T-helper 17 cell (primary cell): ENCODE results near the gene PPP1R15B. TPM values are rescaled to one million over a fixed set of nuclear protein-coding genes. Genes with fewer than 3 reads are reported as not detected.
A peak's percentile ranks its signal among the peaks of the same experiment; 100 is the strongest.

ENCODE experiments used
- ATAC-seq: fragments of 150-1000 bp; cut with Tn5 transposase; 2 replicates; pipeline ENCODE4 v1.10.0; 2021; ENCODE audit warnings: mild to moderate bottlenecking, moderate library complexity
- DNase-seq, 3 donors: peaks; one replicate each; pipeline versions ENCODE4 v3.0.0 to v3.0.0-alpha.2; 2020 to 2021
- H3K9me3 ChIP-seq: one replicate; pipeline ENCODE4 v1.7.0; 2013; ENCODE audit warnings: low read length, mild to moderate bottlenecking; ENCODE audit not compliant: control insufficient read depth, poor library complexity, severe bottlenecking
- H3K27ac Mint-ChIP-seq: one replicate; pipeline ENCODE4 v1.8.0; 2022; ENCODE audit warnings: mild to moderate bottlenecking, moderate library complexity, mixed read lengths
- H3K27me3 Mint-ChIP-seq: one replicate; pipeline ENCODE4 v1.8.0; 2022; ENCODE audit warnings: mixed read lengths
- H3K36me3 Mint-ChIP-seq: one replicate; pipeline ENCODE4 v1.8.0; 2022; ENCODE audit warnings: low read depth, mixed read lengths
- H3K4me1 Mint-ChIP-seq: one replicate; pipeline ENCODE4 v1.8.0; 2022; ENCODE audit warnings: mild to moderate bottlenecking, mixed read lengths
- H3K4me3 Mint-ChIP-seq: one replicate; pipeline ENCODE4 v1.8.0; 2022; ENCODE audit warnings: mild to moderate bottlenecking, moderate library complexity, mixed read lengths
- total RNA-seq, 4 donors: library from RNA in 2 of 4; stranded (reverse) in 2 of 4; gene quantifications; one replicate each; pipeline ENCODE4 v1.2.3 and lab custom pipeline; 2022 to 2026

PPP1R15B gene
- total RNA-seq, 2 donors from 2014 or later, result 207 to 266 TPM

DNA sequence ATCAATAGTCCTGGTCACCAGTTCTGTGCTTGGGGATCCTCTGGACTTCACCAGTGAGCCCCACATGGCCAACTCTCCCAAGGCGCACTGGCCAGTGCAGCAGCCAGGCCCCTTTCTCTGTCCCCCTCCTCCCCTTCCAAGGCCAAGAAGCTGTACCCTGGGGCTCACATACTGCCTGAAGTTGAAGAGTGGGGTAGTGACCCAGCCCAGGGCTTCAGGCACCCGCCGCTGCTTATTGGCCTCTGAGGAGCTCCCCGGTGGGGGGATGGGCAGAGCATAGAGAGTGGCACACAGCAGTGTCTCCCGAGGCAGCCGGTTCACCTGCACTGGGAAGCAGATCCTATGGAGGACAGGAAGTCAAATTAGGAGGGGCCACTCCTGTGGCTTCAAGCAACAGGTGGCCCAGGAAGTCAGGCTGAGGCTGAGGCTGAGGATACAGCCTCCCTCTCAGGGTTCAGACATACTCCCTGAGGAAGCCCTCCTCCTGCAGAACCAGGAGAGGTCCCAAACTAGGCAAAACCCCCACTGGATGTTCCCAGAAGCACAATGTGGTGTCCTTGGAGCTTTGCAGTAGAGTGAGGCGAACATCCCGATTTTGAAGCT lies 38.2 kb upstream of the PPP1R15B start:
- peaks cover 43% of the 10 kb centered on the region for H3K4me1 Mint-ChIP-seq
- ATAC-seq, result no peak

DNA sequence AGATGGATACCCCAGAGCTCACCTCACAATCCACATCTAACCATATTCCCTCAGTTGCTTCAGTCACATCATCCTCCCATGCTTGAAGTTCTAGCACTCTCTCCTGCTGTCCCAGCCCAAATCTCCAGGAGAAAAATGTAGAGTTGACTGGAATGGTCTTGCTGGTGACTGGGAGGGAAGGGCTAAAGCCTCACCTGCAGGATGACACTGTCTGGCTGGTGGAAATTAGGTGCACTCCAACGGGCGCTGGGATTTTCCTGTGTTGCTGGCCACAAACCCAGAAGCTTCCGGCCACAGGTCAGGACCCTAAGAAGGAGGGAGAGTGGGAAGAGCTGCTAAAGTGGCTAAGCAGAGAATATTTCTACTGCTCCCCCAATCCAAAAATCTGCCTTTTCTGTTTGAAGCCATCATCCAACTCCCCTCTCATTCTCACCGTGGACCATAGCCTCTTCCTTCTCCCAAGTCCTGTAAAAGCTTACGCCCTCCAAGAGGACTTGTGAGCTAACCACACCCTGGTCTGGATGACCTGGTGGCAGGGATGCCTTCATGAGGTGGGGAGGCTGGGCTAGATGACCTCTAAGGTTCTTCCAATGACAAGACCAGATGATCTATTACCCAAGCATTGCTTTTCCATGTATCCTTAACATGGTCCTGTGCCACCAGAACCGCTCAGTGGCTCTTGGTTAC lies 37.5 kb upstream of the PPP1R15B start:
- Mint-ChIP-seq H3K36me3 (peaks cover 6% of the 10 kb centered on the region), H3K27ac (peak overlapping the region; percentile 99), H3K27me3 (no peaks in the 10 kb centered on the region), H3K4me1 (peaks cover 43% of the 10 kb centered on the region), H3K4me3 (no peak overlapping the region)
- no peak for DNase-seq
- no peak for ATAC-seq
- H3K9me3 ChIP-seq, result no peaks in the 10 kb centered on the region

More for the DNA sequence above, 38.2 kb upstream of the PPP1R15B start:
- Mint-ChIP-seq H3K4me3 (no peak overlapping the region), H3K27me3 (no peaks in the 10 kb centered on the region), H3K36me3 (peaks cover 6% of the 10 kb centered on the region), H3K27ac (peak overlapping the region; percentile 99)
- no peaks in the 10 kb centered on the region for H3K9me3 ChIP-seq
- DNase-seq, result no peak

DNA sequence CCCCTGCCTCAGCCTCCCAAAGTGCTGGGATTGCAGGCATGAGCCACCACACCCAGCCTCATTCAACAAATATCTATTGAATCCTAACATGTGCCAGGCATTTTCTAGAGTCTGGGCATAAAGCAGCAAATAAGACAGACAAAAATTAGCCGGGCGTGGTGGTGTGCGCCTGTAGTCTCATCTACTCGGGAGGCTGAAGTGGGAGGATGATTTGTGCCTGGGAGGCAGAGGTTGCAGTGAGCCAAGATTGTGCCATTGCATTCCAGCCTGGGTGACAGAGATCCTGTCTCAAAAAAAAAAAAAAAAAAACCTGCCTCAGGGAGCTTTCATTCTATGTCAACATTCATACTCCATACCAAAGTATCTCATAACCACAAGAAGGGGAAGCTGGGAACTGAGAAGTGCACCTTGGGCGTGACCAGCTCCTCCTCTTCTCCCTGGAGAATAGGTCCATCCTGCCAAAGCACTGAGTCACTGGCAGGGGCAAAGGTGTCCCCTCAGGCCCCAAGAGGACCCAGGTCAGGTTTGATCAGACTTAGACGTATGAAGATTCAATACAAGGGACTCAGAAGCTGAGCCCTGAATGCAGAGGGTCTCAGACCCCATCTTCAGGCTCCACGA lies 36.8 kb upstream of the PPP1R15B start:
- Mint-ChIP-seq H3K4me1 (peaks cover 40% of the 10 kb centered on the region), H3K27ac (peak overlapping the region; percentile 99), H3K4me3 (no peak overlapping the region), H3K36me3 (peaks cover 6% of the 10 kb centered on the region), H3K27me3 (no peaks in the 10 kb centered on the region)
- DNase-seq, result no peak
- no peak for ATAC-seq
- H3K9me3 ChIP-seq, result no peaks in the 10 kb centered on the region

DNA sequence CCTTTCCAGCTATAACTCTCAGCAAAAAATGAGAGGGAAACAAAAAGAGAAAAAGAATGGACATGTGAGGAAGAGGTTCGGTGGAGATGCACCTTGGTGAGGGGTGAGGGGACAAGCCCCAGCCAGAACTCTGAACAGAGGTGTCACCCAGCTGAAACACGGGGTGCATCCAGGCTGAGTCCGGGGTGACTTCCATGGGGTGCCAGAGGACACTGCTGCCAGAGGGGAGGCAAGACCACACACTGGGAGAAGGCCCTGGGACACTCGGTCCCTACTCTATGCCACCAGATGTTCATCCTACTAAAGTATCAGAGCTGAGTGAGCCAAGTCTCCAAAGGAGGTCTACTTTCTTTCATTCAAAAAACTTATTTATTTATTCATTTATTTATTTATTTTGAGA lies 36.1 kb upstream of the PPP1R15B start:
- ATAC-seq, result no peak
- Mint-ChIP-seq H3K4me3 (no peak overlapping the region), H3K27ac (peak overlapping the region; percentile 99), H3K27me3 (no peaks in the 10 kb centered on the region), H3K4me1 (peaks cover 33% of the 10 kb centered on the region), H3K36me3 (peaks cover 4% of the 10 kb centered on the region)
- no peak for DNase-seq
- H3K9me3 ChIP-seq, result no peaks in the 10 kb centered on the region

DNA sequence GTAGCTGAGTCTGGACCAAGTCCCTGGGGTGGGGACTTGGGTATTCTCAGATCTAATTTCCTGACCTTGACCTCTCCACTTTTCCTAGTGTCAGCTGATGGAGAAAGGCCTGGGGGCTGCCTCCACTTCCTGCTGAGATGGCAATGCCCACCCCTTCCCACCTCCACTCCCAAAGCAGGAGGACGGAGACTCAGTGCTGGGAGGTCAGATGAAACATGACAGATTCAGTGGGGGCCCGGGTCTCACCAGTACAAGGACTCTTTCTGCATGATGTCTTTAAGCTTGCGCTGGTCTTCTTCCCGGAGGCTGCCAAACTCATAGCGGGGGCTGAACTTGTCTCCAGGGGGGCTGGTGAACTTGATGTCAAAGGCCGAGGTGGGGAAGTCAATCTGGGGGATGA lies 35.6 kb upstream of the PPP1R15B start:
- peaks cover 6% of the 10 kb centered on the region for H3K36me3 Mint-ChIP-seq
- no peak overlapping the region for H3K4me3 Mint-ChIP-seq
- DNase-seq, result no peak
- H3K27ac Mint-ChIP-seq, result peak overlapping the region; percentile 99
- ATAC-seq, result no peak
- no peaks in the 10 kb centered on the region for H3K9me3 ChIP-seq
- H3K27me3 Mint-ChIP-seq, result no peaks in the 10 kb centered on the region
- peaks cover 33% of the 10 kb centered on the region for H3K4me1 Mint-ChIP-seq

DNA sequence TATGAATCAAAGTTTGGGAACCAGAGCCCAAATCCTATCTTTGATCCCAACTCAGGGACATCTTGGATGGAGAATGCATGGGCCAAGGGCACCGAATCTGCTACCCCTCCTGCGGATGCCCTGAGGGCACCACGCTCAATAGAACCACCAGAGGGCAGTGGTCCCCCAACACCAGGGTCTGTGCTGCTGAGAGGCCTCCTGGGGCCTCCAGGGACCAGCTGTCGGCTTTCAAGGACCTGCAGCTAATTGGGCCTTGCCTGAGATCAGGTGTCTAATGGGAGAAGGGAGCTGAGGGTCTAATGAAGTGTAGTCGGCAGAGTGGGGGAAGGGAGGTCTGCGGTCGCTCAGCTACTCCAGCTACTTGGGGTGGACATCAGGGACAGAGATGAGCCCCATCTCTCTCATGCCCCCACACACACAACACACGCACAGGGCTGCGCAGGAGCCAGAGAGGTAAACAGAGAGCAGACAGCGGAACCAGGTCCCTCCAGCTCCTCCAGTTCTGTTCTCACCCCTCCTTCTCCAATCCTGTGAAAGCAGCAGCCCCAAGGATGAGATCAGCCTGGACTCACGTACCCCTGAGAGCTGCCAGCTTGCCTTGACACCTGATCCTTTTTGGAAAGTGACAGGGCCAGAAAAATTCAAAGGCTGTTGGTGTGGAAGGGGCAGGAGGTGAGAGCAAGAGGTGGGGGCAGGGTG lies 34.9 kb upstream of the PPP1R15B start:
- H3K36me3 Mint-ChIP-seq, result peaks cover 10% of the 10 kb centered on the region
- H3K4me1 Mint-ChIP-seq, result peaks cover 29% of the 10 kb centered on the region
- ATAC-seq (peak; percentile 96), DNase-seq (peak; percentile 50 to 78 (median 66))
- peak overlapping the region; percentile 77 for H3K4me3 Mint-ChIP-seq
- peak overlapping the region; percentile 99 for H3K27ac Mint-ChIP-seq
- H3K27me3 Mint-ChIP-seq, result no peaks in the 10 kb centered on the region
- H3K9me3 ChIP-seq, result no peaks in the 10 kb centered on the region

DNA sequence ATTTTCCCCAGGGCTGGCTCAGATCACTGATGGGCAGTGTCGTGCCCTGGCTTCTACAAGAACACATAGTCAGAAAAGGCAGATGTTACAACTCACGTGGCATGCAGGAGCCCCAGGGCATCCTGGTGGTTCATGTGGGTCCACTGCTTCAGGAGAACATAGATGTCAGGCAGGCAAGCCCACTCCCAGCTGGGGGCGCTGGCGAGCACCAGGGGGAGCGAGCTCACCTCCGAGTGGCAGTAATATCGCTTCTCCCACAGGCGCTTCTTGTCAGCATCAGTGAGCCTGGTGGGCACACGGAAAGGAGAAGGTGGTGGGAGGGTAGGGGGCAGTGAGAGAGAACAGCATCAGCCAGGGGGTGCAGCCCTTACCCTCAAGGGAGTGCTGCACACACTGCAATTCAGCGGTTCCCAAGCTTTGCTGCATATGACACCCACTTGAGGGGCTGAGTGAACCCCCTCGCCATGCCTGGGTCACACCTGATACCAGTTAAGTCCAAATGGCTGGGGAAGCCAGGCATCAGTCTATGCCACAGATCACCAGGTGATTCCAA lies 34.3 kb upstream of the PPP1R15B start:
- ATAC-seq (peak; percentile 35), DNase-seq (peak; percentile 44 to 46 (median 46))
- Mint-ChIP-seq H3K27ac (peak overlapping the region; percentile 99), H3K27me3 (no peaks in the 10 kb centered on the region), H3K4me3 (no peak overlapping the region), H3K36me3 (peaks cover 10% of the 10 kb centered on the region), H3K4me1 (peaks cover 26% of the 10 kb centered on the region)
- H3K9me3 ChIP-seq, result no peaks in the 10 kb centered on the region

DNA sequence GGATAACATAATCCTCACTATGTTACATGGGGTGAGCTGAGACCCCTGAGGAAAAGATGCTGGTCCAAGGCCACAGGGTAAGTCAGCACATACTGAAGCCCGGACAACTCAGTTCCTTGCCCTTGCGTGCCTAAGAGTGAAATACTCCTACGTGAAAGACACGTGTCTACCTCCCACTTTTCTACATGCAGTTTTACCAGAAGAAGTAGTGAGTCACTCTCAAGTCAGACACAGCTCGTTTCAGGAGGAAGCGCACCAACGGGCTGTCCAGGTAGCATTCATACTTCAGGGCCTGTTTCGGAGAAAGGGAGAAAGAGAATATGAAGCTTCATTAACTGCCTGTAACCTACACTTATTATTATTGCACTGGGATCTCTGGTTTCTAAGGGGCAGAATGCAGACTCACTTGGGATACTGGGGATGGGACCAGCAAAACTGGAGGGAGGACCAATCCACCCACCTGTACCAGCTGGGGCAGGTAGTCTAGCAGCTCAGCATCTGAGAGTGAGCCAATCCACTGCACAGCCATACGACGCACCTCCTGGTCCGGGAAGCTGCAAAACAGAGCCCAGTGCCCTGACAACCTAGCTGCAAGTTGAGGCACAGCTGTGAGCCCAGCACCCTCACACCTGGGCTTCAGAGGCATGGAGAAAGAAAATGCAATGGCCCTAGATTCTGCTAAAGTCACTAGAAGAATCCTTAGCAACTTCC lies 32.4 kb upstream of the PPP1R15B start:
- H3K4me3 Mint-ChIP-seq, result no peak overlapping the region
- no peak overlapping the region for H3K27ac Mint-ChIP-seq
- H3K36me3 Mint-ChIP-seq, result peaks cover 12% of the 10 kb centered on the region
- H3K4me1 Mint-ChIP-seq, result peaks cover 17% of the 10 kb centered on the region
- no peaks in the 10 kb centered on the region for H3K27me3 Mint-ChIP-seq
- DNase-seq (no peak), ATAC-seq (no peak)
- no peaks in the 10 kb centered on the region for H3K9me3 ChIP-seq

DNA sequence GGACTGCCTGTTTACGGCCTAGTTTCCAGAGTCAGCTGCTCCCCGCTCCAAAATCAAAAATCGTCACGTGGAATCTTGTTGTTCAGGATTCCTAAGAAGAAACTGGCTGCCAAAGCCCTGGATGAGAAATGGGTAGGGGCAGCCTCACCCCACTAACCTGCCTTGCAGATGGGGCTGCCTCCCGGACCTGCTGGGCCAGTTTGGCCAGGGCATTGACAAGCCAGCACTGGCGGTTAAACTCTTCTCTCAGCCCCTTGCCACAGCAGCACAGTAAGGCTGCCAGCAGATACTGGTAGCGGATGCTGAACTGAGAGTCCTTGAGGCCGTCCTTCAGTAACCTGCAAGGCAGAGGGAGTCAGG lies 31.6 kb upstream of the PPP1R15B start:
- peaks cover 13% of the 10 kb centered on the region for H3K4me1 Mint-ChIP-seq

DNA sequence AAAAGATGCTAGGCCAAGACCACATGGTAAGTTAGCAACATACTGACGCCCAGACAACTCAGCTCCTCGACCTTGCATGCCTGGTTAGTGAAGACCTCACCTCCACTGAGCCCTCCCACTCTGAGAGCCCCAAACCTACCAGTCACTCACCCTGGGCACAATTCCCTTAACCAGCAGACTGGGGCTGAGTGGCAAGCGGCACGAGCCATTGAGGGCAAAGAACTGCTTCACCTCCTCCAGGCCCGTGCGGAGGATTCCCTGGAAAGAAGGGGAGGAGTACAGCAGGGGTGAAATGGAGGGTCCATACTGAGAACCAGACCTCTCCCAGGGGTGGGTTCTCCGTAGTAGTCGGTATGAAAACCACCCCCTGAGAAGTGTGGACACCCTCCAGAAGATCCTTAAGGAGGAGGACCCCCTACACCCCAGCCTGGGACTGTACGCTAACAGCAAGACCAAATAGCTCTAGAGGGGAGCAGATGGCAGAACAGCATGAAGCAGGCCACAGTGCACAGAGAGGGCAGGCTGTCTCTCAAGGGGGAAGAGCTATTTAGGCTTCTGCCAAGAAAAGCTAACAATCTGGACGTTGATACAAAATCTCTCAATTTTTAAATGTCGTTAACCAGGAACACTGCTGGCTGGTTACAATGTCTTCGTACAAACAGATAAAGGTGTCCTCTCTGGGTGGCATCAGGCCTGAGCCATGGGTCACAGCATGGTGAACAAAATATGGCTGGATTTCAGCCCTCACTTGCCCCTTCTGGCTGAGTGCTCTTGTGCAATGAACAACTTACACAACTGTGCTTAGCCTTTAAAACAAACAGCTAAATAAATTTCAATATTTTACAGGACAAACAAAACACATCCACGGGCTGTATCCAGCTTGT lies 31.0 kb upstream of the PPP1R15B start:
- Mint-ChIP-seq H3K27ac (peak overlapping the region; percentile 88), H3K36me3 (peaks cover 12% of the 10 kb centered on the region), H3K4me3 (no peak overlapping the region), H3K4me1 (peaks cover 11% of the 10 kb centered on the region), H3K27me3 (no peaks in the 10 kb centered on the region)
- no peaks in the 10 kb centered on the region for H3K9me3 ChIP-seq
- DNase-seq, result no peak
- ATAC-seq, result no peak

More for the DNA sequence above, 31.6 kb upstream of the PPP1R15B start:
- H3K9me3 ChIP-seq, result no peaks in the 10 kb centered on the region
- Mint-ChIP-seq H3K27me3 (no peaks in the 10 kb centered on the region), H3K4me3 (no peak overlapping the region), H3K27ac (no peak overlapping the region), H3K36me3 (peaks cover 12% of the 10 kb centered on the region)
- DNase-seq (no peak), ATAC-seq (no peak)

DNA sequence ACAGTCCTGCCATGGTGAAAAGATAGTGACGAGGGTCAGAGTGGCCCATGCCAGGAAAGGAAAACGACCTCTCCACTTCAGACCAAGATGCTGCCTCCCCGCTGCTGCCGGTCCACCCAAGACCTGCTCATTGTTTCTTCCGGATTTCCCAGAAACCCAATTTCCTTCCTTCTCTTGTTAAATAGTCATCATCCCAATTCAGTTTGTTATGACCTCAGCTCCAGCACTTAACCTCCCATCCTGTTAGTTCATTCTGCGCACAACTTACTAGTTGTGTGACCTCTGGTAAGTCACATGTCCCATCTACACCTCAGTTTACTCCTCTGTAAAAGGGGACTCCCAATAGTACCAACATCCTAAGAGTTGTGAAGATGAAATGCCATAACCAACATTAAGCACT lies 29.9 kb upstream of the PPP1R15B start:
- peaks cover 14% of the 10 kb centered on the region for H3K36me3 Mint-ChIP-seq
- no peaks in the 10 kb centered on the region for H3K9me3 ChIP-seq
- H3K4me3 Mint-ChIP-seq, result no peak overlapping the region
- DNase-seq, result no peak
- H3K27ac Mint-ChIP-seq, result peak overlapping the region; percentile 88
- no peaks in the 10 kb centered on the region for H3K27me3 Mint-ChIP-seq
- H3K4me1 Mint-ChIP-seq, result peaks cover 9% of the 10 kb centered on the region
- no peak for ATAC-seq
